Measurements from ENCODE around the gene FCHSD2. TPM values are rescaled to one million over a fixed set of nuclear protein-coding genes. Genes with fewer than 3 reads are reported as not detected.

The FCHSD2 gene
- total RNA-seq, 2 experiments from 2014 or later = 29.2 to 30.8 TPM

DNA sequence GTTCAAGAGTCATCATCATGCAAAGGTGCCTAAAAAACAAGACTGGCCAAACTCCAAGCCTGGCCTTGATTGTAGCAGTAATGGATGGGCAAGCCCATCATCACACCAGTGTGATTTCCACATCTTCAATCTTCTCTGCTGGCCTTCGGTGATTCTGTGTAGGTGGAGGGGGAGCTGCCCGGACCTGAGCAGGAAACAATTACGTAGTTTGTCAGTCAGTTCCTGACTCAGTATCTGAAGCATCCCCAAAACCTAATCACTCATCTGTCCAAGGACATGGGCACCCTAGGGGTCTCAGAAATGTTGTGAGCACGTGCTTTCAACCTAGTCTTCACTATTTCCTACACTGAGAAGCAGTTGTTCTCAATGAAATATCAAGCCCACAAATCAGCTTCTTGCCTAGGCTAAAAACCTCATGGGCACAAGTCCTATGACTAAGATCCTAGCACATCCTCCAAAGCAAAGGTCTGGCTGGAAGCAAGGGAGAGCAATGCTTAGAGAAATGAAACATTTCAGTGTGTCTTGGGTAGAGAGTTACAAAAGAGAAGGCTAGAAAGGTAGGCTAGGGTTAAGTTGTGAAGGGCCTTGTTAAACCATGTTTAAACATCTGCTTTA lies 303.3 kb downstream of the FCHSD2 start:
- ChIA-PET POLR2A (no interaction called here), CTCF (no interaction called here)

DNA sequence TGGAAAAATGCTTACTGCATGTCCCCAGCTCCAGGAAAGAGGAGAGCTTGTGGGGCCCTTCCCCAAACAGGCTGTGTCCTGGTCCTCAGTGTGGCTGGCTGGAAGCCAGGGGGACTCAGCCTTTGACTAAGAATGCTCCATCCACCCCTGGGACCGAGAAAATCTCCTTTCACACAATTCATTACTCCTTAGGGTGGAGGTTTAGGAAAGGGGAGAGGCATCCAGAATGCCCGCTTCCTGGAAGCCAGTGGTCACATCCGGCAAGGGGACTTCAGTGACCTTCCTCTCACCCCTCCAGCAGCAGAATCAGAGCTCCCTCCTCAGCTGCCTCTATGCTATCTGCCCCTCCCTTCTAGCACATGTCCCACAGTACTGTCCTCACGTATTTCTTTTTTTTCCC lies 306.0 kb downstream of the FCHSD2 start:
- ChIA-PET CTCF (interaction anchor here (0.8 kb wide), 1 partner anchor 111 kb away, joined by 3 read pairs; no protein-coding TSS in a partner anchor), POLR2A (no interaction called here)

DNA sequence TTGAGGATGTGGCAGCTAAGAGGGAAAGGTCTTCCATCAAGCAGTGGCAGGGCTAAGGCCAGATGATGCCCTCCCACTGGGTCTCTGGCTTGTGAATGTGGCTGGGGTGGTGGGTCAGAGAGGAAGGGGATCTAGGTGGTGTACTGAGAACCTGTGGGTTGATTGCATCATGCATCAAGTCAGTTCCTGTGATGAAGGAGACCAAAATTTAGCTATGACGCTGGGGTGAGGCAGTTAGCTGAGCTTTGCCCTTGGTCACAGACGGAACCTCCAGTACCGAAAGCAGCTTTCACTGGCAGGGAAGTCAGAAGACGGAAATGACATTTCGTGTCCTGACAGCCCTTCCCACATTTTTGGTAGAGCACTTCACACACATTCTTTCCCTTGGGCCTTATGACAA lies 307.2 kb downstream of the FCHSD2 start:
- POLR2A ChIA-PET = interaction anchor here (0.8 kb wide), 1 partner anchor 568 kb away, joined by 4 read pairs; no protein-coding TSS in a partner anchor
- CTCF ChIA-PET = interaction anchor here (4.7 kb wide), 1 partner anchor 344 kb away, joined by 25 read pairs; no protein-coding TSS in a partner anchor

DNA sequence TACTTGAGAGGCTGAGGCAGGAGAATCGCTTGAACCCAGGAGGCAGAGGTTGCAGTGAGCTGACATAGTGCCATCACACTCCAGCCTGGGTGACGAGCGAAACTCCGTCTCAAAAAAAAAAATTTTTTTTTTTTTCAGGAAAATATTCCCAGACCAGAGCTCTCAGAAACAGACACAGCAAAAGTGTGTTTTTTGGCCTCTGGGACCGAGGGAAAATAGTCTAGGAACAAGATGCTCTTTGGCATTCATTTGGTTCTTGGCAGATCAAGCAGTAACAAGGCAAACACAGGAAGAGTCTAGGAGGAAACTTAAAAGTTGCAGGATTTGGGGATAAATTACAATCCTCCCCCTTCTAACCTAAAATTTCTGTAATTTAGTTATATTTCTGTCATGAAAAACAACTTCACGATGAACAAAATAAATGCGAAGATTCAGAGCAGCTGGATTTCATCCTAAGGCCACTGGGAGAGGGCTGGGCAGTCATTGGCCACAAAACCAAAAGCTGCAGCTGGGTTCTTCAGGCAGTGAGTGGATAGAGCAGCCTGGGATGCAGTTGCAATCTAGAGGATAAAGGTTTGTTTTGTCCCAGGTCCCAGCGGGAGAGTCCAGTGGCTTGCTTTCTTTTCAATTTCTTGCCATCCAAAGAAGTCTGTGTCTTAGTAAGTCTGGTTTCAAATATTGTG lies 308.2 kb downstream of the FCHSD2 start:
- ChIA-PET POLR2A (interaction anchor here (0.8 kb wide), 1 partner anchor 569 kb away, joined by 4 read pairs; no protein-coding TSS in a partner anchor), CTCF (interaction anchor here (0.6 to 4.7 kb wide), 5 partner anchors 10 to 345 kb away, joined by 3 to 25 read pairs (median 3); no protein-coding TSS in a partner anchor)

DNA sequence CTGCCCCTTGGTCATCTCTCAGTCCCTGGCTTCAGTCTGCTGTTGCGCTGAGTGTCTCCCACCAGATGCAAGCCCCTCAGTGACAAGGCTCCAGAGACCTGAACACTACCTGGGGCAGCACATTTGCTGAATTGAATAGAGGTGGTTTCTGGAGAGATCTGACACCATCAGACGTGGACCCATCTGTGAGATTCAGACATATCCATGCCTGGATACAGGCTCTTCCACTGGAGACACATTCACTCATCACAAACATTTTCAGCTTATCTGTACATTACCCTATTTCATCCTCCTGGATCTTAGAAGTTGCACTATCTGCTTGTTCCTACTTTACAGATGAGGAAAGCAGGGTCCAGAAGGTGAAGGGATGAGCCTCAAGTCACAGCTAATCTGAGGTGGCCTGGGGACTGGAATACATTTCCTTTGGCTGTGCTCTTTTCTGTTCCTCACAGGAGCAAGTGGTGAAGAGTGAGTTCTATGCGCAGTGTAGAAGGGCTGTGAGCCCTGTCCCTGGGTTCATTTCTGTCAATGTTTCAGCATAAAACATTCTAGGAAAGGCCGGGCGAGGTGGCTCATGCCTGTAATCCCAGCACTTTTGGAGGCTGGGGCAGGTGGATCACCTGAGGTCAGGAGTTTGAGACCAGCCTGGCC lies 308.9 kb downstream of the FCHSD2 start:
- POLR2A ChIA-PET = no interaction called here
- CTCF ChIA-PET = interaction anchor here (0.8 to 4.7 kb wide), 6 partner anchors 8 to 345 kb away, joined by 3 to 25 read pairs (median 3); no protein-coding TSS in a partner anchor

DNA sequence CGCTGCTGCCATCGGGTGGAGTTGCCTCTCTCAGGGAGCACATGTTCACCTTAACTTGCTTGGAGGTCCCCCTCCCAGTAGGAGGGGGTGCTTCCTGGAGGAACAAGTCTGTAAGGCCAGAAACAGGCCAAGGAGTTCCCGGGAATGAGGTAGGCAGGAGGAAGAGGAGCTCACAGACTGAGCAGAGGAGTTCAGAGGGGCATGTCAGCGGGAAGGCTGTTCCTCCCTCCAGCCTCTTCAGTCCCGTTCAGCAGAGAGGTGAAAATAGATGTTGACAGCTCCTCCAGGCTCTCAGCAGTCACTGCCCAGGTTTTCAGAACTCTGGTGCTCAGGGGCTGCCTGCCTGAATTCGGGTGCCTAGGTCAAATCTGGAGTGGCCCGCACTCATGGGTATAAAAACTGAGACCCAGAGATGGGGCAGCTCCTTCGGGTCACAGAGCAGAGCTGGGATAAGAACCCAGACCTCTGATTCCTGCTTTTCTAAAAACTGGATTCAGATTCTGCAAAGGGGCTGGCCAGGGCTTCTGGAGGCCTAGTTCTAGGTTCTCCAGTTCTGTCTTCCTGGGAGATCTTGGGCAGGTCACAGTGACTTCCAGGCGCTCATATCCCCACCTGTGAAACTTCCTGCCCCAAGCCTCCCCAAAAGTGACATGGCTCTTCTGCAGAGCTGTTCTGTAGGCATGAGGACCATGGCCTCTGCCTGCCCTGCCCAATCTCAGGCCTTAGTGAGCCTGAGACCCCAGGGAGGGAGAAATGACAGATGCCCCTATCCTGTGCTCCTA lies 309.6 kb downstream of the FCHSD2 start:
- POLR2A ChIA-PET = no interaction called here
- CTCF ChIA-PET = interaction anchor here (0.6 to 4.7 kb wide), 9 partner anchors 9 to 346 kb away, joined by 3 to 25 read pairs (median 4); no protein-coding TSS in a partner anchor

DNA sequence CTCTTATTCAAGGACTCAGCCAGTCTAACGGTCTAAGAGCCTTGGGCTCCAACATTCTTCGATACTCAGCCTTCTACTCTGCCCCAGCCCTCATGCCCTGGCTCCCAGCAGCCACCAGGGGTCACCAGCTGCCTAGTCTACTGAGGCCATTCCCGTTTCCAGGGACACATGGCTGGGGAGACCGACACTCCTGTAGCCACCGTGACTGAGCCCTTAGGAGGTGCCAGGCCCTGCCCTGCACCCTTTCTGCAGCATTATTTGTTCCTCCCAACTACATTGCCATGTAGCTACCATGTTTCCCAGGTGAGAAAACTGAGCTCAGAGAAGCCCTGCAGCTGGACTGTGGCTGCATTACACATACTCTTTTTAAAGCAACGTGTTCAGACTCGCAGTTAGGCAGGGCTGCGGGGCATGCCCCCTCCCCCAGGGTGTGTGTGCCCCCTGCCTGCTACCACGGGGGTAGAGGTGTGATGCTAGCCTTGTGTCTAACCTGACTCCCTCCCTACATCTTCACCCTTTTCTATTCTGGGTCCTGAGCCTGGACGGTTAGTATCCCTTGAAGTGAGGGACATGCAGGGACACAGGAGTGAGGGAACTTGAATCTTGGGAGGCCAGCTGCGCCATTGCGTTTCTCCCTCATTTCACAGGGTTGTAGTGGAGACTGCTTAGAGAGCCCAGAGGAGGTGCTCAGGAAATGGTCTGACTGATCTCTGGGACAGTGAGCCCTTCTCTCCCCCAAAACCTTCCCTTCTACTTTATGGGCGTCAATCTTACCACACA lies 310.4 kb downstream of the FCHSD2 start:
- ChIA-PET POLR2A (interaction anchor here (0.5 to 0.8 kb wide), 2 partner anchors 9 to 423 kb away, joined by 3 to 5 read pairs; no protein-coding TSS in a partner anchor), CTCF (interaction anchor here (0.9 to 4.7 kb wide), 8 partner anchors 9 to 347 kb away, joined by 3 to 25 read pairs (median 5); no protein-coding TSS in a partner anchor)

DNA sequence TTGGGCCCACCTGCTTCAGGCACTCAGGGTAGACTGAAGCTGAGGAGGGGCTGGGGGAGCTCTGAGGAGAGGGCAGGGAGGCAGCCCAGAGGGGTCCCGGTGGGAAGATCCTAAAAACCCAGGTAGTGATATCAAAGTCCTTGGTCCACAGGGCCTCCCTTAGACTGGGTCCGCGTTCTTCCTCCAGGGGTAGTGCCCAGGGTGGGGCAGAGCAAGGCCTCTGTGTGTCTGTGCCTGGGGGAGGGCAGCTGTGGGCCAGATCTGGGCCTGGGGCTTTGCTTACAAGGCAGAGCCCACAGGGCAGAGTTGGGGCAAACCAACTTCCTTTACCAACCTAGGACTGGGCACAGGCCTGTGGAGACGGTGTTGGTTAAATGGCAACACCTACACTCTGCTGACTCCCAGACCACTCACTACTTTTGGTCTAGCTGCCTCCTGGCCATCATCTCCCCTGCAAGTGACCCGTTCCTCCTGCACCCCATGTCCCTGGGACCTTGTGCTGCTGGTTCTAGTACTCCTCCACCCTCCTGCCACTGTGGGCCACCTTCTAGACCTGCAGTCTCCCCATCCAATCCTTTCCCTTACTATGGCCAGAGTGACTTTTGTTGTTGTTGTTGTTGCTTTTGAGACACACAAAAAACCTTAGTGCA lies 312.1 kb downstream of the FCHSD2 start:
- POLR2A ChIA-PET = no interaction called here
- CTCF ChIA-PET = interaction anchor here (0.5 to 2.4 kb wide), 3 partner anchors 12 to 1297 kb away, joined by 3 to 6 read pairs (median 4); no protein-coding TSS in a partner anchor

DNA sequence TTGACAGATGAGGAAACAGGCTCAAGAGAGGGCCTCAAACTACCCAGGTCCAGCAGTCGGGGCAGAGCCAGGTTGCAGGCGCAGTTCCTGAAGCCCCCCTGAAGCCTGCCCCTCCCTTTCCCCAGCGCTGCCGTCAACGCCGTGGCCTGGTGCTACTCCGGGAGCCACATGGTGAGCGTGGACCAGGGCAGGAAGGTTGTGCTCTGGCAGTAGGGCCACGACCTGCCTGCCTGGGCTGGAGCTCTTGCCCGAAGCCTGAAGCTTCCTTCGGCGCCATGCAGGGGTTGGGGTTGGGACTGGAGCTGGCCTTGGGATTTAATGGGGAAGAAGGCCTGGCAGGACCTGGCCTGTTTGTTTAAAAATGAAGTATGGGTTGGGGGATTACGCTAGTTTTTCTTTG lies 312.9 kb downstream of the FCHSD2 start:
- ChIA-PET POLR2A (no interaction called here), CTCF (interaction anchor here (2.4 kb wide), 1 partner anchor 11 kb away, joined by 6 read pairs; no protein-coding TSS in a partner anchor)

DNA sequence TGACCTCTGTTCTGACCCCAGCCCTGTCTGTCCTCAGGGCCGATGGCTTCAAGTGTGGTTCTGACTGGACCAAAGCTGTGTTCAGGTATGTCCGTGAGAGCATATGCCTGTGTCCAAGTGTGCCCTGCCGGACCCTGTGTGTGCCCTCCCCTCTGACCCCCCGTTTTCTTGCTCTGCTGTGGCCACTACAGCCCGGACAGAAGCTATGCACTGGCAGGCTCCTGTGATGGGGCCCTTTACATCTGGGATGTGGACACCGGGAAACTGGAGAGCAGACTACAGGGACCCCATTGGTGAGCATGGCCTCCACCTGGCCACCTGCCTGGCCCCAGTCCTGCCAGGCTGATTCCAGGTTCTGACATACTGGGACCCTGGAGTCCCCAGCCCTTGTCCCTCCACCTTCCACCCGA lies 313.4 kb downstream of the FCHSD2 start:
- ChIA-PET POLR2A (interaction anchor here (0.6 to 1.3 kb wide), 3 partner anchors 10 to 126 kb away, joined by 3 to 4 read pairs (median 3); no protein-coding TSS in a partner anchor), CTCF (interaction anchor here (1.3 to 2.4 kb wide), 3 partner anchors 16 to 46 kb away, joined by 4 to 7 read pairs (median 4); no protein-coding TSS in a partner anchor)

DNA sequence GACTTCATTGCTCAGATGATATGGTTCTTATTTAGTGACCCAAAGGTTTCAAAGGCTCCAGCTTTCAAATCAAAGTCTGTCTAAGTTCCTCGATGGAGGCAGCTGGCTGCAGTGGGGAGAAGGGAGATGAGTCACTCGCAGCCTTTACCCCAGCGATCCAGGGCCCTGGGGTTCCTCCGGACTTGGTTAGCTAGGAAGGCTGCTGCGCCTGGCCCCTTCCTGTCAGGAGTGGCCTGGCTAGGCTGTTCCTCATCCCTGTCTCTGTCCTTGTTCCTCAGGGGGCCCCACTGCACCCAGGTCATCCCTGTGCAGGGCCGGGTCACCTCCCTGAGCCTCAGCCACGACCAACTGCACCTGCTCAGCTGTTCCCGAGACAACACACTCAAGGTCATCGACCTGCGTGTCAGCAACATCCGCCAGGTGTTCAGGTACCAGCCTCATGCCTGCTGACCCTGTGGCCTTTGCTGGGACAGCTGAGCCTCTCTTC lies 314.0 kb downstream of the FCHSD2 start:
- CTCF ChIA-PET = interaction anchor here (0.9 to 2.4 kb wide), 4 partner anchors 15 to 350 kb away, joined by 4 to 7 read pairs (median 6); no protein-coding TSS in a partner anchor
- POLR2A ChIA-PET = interaction anchor here (1.2 to 1.3 kb wide), 3 partner anchors 9 to 13 kb away, joined by 3 to 5 read pairs (median 3); no protein-coding TSS in a partner anchor

DNA sequence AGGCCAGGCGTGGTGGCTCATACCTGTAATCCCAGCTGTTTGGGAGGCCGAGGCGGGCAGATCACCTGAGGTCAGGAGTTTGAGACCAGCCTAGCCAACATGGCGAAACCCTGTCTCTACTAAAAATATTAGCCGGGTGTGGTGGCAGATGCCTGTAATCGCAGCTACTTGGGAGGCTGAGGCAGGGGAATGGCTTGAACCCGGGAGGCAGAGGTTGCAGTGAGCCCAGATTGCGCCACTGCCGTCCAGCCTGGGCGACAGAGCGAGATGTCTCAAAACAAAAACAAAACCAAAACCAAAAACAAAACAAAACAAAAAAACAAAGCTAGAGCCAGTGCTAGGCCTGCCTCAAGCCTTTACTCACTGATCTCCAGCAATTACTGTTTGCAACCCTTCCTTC lies 314.5 kb downstream of the FCHSD2 start:
- POLR2A ChIA-PET = interaction anchor here (1.2 to 1.3 kb wide), 3 partner anchors 9 to 13 kb away, joined by 3 to 5 read pairs (median 3); no protein-coding TSS in a partner anchor
- CTCF ChIA-PET = interaction anchor here (0.9 to 2.4 kb wide), 4 partner anchors 15 to 351 kb away, joined by 4 to 7 read pairs (median 6); no protein-coding TSS in a partner anchor

DNA sequence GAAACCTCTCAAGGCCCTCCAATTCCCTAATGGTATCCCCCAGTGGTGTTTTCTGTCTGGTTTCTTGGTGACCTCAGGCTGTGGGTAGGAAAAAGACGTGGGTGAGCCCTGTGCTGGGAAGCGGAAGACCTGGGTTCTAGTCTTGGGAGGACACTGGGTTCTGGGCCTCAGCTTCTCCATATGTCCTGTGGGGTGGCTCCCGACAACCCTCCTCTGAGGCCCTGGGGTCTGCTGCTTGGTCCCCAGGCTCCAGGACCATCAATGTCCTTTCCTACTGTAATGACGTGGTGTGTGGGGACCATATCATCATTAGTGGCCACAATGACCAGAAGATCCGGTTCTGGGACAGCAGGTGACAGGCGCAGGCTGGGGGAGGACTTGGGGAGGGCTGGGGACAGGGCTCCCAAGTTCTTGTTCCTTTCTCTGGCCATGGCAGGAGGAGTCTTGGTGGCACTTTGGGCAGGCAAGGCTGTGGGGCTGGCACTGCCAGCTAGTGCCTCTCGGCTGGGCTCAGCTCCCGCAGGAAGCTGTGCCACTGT lies 315.1 kb downstream of the FCHSD2 start:
- ChIA-PET POLR2A (interaction anchor here (1.2 kb wide), 1 partner anchor 12 kb away, joined by 5 read pairs; no protein-coding TSS in a partner anchor), CTCF (interaction anchor here (2.4 kb wide), 1 partner anchor 14 kb away, joined by 7 read pairs; no protein-coding TSS in a partner anchor)

DNA sequence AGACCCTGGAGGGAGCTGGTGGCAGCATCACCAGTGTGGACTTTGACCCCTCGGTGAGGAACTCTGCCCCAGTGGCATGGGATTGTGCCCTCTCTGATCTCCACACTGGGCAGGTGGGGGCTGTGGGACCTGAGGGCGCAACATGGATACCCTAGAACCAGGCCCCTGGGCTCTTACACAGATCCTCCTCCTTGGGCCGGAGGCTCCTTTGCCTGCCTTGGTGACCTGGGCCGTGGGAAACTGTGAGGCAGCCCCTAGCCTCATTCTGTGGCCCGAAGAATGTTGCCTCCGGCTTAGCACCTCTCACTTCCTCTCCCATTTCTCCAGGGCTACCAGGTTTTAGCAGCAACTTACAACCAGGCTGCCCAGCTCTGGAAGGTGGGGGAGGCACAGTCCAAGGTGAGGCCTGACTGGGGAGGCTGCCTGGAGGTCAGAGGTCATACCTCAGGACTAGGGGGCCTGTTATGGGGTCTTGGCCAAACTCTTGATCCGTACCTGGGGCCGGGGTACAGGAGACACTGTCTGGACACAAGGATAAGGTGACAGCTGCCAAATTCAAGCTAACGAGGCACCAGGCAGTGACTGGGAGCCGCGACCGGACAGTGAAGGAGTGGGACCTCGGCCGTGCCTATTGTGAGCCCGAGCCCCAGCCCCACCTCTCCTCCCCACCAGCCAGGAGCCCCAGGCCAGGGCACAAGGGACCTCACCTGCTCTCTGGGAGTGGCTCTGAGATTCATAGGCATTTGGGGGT lies 315.8 kb downstream of the FCHSD2 start:
- POLR2A ChIA-PET = no interaction called here
- CTCF ChIA-PET = interaction anchor here (0.7 to 2.4 kb wide), 2 partner anchors 11 to 13 kb away, joined by 5 to 7 read pairs; no protein-coding TSS in a partner anchor

DNA sequence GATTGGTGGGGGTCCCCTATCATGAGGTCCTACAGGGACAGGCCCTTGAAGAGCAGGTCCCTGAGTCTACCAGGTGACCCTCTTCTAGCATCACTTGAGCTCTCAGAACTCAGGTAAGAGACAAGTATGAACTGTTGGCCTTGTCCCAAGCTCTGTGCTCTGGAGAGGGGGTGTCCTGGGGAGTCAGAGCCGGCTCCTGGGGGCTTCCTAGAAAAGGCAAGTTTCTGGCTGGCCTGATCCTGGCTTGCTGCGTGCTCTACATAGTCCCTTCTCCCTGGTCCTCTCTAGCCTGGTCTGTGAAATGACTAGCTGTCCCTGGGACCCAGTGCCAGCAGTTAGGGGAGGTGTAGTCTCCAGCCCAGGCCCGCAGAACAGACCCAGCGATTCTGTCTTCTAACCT lies 316.5 kb downstream of the FCHSD2 start:
- CTCF ChIA-PET = interaction anchor here (0.7 kb wide), 1 partner anchor 10 kb away, joined by 5 read pairs; no protein-coding TSS in a partner anchor
- POLR2A ChIA-PET = no interaction called here

All from activated CD8-positive, alpha-beta memory T cell treated with anti-CD3 and anti-CD28 coated beads for 36 hours (primary cell).